HuH-7 (cell line): ENCODE data around the gene SIPA1L3.

Source experiments
- DNase-seq: peaks from one replicate; pipeline ENCODE4 v3.0.0; 2011; ENCODE audit warnings: low spot score

Gene SIPA1L3

GRCh38 chr19:38155453-38155852 lies 248.4 kb downstream of the SIPA1L3 start:
- DNase-seq = no peak

- no peak for DNase-seq
Observed at GRCh38 chr19:38158730-38159129, 251.7 kb downstream of the SIPA1L3 start.

GRCh38 chr19:38162094-38162493 lies 255.1 kb downstream of the SIPA1L3 start:
- no peak for DNase-seq

GRCh38 chr19:38162632-38163031 lies 255.6 kb downstream of the SIPA1L3 start:
- no peak for DNase-seq

GRCh38 chr19:38163419-38164290 lies 256.6 kb downstream of the SIPA1L3 start:
- DNase-seq = no peak

- DNase-seq = no peak
Observed at GRCh38 chr19:38164526-38164925, 257.5 kb downstream of the SIPA1L3 start.

- no peak for DNase-seq
Observed at GRCh38 chr19:38165335-38165734, 258.3 kb downstream of the SIPA1L3 start.

GRCh38 chr19:38168637-38169036 lies 261.6 kb downstream of the SIPA1L3 start:
- DNase-seq = no peak

GRCh38 chr19:38170334-38170733 lies 263.3 kb downstream of the SIPA1L3 start:
- DNase-seq = no peak

- no peak for DNase-seq
Observed at GRCh38 chr19:38172001-38172400, 265.0 kb downstream of the SIPA1L3 start.

GRCh38 chr19:38173291-38174041 lies 266.5 kb downstream of the SIPA1L3 start:
- DNase-seq = no peak

GRCh38 chr19:38175422-38175821 lies 268.4 kb downstream of the SIPA1L3 start:
- DNase-seq = no peak

GRCh38 chr19:38180071-38180470 lies 273.1 kb downstream of the SIPA1L3 start:
- no peak for DNase-seq

GRCh38 chr19:38182536-38183210 lies 275.7 kb downstream of the SIPA1L3 start:
- no peak for DNase-seq

- no peak for DNase-seq
Observed at GRCh38 chr19:38183251-38183897, 276.4 kb downstream of the SIPA1L3 start.

- no peak for DNase-seq
Observed at GRCh38 chr19:38184815-38185214, 277.8 kb downstream of the SIPA1L3 start.

GRCh38 chr19:38185562-38185961 lies 278.6 kb downstream of the SIPA1L3 start:
- no peak for DNase-seq

GRCh38 chr19:38190061-38190460 lies 283.1 kb downstream of the SIPA1L3 start:
- no peak for DNase-seq

GRCh38 chr19:38190793-38191192 lies 283.8 kb downstream of the SIPA1L3 start:
- no peak for DNase-seq

GRCh38 chr19:38191747-38192146 lies 284.7 kb downstream of the SIPA1L3 start:
- DNase-seq = no peak

GRCh38 chr19:38193445-38193844 lies 286.4 kb downstream of the SIPA1L3 start:
- no peak for DNase-seq

GRCh38 chr19:38194061-38194701 lies 287.2 kb downstream of the SIPA1L3 start:
- DNase-seq = no peak
